ENCODE results near the gene PDE8B.

PDE8B gene

DNA sequence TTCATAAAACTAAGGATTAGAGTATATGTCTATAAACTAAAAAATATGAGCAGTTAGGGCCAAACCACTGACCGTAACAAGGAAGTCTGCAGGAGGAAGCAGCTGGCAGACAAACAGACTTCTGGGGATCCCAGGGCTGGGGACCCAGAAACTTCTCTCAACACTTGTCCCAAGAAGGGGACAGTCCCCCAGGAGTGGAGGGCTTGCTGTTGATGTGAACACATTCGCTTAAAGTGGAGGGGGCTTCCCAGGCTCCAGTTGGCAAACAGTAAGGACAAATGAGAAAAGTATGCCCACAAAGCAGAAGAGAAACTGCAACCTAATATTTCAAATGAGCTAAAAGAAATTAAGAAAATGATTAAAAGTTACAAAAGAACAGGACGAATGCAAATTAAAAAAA, 83.7 kb downstream of the PDE8B start:
- no peak for DNase-seq (ENCODE audit: low read depth in 2 of 2)

DNA sequence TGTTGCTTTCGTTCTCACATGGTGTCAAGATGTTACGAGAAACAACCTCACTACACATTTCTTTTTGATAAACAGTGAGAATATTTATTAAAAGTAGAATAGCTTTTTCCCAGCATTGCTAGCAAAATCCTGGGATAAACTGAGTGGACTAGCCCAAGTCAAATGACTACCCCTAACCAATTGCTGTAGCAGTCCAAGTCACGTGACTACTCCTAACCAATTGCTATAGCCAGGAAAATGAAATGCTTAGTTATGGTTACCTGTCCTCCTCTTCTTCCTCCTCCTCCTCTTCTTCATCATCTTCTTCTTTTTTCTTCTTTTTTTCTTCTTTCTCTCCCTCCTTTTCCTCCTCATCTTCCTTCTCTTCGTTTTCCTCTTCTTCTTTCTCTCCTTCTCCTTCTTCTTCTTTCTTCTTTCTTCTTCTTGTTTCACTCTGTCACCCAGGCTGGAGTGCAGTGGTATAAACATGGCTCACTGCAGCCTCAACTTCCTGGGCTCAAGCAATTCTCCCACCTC, 85.4 kb downstream of the PDE8B start:
- no peak for DNase-seq (ENCODE audit: low read depth in 2 of 2)

DNA sequence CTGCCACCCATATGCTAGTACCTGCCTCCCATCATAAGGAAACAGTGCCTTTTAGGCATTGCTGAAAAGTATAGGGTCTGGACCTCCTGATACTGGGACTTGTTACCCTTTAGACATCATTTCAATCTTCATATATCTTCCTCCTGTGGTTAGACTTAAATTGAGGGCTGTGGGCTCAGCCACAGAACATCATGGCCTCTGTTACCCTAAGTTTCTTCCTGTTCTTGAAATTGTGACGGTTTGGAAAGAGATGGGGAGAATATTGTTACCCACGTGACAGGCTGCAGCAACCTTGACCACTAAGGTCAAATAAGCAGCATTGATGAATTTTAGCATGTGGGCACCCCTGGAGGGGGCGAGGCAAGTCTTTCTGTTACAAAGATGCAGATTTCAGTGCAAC, 87.7 kb downstream of the PDE8B start:
- no peak for DNase-seq (ENCODE audit: low read depth in 2 of 2)

DNA sequence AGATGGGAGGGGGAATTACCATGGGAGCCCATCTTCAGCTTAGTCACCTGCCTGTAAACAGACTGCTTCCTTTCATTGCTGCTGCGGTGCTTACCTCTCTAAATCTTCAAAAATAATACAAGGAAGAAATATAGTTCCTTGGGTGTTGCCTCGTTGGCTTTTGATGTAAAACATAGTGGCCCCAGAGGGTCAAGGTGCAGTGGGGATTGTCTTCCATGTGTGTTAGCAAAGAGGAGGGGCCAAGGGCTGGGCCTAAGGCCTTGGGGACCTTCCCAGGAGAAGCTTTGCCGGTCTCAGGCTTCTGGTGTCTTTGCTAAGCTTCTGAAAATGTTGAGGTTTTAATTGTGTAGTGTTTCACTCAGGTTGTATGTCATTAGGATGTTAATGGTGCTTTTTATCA, 90.0 kb downstream of the PDE8B start:
- DNase-seq (ENCODE audit: low read depth in 2 of 2), result no peak

DNA sequence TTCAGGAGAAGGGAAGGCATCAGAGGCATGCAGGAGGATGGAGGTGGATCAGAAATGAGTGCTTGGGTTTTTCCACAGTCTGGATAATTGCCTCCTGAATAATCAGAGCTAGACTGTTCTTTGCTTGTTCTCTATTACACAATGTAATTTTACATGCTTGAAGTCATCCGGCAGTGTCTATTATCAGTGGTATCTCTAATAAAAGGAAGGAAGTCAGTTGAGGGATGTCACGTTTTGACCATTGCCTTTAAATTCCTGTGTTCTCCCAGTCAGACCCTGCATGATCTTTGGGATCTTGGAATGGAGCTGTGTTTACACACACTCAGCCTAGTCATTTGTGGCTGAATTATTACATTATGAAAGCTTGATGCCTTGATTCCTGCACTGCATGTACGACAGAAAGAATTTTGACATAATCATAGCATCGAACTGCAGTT, 91.0 kb downstream of the PDE8B start:
- DNase-seq (ENCODE audit: low read depth in 2 of 2), result no peak

DNA sequence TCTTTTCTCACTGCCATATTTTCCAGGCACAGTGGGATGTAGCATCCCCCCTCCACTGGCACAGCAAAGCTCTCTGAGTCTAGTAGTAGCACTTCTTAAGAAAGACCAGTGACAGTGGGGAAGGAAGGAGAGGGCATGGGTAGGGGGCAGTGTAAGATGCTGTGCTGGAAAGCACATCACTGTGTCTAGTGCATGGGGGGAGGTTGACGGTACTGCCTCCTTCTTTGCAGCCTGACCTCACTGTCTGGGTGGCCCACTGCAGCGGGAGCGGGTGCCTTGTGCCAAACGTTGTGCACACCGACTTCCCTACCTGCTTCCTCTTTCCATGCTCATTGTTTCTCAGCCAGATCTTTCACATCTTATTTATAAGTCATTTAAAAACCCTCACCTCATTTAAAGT, 91.8 kb downstream of the PDE8B start:
- no peak for DNase-seq (ENCODE audit: low read depth in 2 of 2)

DNA sequence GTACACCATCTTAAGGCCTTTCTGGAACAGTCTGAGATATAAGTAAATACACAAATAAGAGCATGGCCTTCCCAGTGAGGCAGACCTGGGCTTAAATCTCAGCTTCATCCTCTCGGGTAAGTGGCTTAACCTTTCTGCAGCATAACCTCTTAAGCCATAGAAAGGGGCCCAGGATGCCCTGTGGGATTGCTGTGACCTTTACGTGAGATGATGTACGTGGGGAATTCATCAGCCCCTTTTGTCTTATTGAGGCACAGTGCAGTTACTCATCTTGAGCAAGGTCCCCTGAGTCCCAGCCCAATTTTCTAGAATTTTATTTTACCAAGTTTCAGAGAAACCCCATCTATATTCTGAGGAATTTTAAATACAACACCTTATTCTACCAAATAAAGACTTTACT, 92.2 kb downstream of the PDE8B start:
- DNase-seq (ENCODE audit: low read depth in 2 of 2), result no peak

DNA sequence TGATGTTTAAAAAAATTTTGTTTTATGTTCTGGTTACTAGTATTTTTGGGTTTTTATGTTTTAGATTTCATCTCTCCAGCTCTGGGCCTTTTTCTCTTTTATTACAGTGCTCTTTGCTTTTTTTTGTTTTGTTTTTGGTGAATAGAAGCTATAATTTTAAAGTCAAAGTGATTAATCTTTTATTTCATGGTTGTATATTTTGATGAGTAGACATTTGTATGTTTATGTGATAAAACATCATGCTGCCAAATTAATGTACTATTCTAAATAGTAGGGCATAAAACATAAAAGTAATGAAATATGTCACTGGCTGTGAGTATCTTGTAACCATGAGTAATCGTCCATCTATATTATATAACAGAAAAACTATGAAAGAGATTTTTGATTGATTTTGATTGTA, 93.9 kb downstream of the PDE8B start:
- DNase-seq (ENCODE audit: low read depth in 2 of 2), result no peak

DNA sequence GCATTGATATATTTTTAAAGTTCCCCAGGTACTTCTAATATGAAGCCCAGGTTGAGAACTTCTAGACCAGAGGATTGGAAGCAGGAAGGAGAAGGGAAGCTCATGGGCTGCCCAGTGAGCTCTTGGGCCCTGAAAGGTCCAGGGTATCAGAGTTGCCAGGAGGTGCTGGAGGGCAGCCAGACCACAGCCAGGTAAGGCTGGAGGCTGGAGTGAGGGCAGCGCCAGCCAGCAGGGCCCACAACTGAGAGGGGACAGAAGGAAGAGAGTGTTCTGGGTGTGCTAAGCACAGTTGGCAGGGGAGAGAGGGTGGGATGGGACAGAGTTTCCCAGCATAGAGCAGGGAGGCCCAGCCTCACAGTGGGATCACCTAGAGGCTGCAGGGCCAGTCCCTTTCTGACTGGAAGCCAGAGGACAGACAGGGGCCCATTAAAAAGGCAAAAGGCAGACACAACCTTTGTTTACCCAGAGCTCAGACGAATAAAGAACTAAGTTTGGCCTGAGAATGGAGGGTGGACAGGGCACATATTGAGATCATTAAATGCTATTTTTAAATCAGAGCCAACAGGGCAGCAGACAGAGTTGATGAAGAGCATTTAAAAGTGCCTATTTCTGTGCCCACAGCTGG, 94.9 kb downstream of the PDE8B start:
- DNase-seq (ENCODE audit: low read depth in 2 of 2), result no peak

DNA sequence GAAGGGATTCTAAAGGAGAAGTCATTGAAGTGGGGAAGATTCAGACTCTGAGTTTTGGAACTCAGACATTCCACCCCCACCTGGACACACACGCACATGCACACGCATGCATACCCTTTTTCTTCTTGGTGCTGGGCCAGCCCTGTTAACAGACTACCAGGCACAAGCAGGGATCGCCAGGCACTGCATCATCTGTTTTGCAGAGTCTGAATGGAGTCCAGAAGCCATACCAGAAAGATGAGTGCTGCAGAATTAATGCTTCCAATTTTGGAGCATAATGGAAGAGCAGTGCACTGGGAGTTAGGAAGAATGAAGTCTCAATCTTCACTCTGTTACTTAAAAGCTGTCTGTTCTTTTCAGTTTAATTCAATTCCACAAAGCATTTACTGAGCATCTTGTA, 95.5 kb downstream of the PDE8B start:
- DNase-seq (ENCODE audit: low read depth in 2 of 2), result no peak

DNA sequence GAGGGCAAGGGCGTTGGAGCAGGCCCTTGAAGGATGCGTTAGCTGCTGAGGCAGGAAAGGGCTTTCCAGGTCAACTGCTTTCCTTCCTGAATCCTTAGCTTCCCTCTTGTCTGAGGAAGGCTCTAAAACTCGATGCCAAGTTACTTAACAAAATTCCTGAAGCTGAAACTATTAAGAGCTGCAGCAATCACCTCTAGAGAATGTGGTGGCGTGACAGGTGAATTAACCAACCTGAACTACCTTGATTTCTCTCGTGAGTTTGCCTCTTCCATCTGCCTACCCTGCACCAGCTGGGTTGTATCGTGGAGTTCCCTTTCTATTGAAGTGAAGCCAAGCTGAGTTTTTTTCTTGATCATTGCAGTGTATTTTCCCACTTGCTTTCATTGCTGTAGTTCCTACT, 96.1 kb downstream of the PDE8B start:
- DNase-seq (ENCODE audit: low read depth in 2 of 2), result no peak

DNA sequence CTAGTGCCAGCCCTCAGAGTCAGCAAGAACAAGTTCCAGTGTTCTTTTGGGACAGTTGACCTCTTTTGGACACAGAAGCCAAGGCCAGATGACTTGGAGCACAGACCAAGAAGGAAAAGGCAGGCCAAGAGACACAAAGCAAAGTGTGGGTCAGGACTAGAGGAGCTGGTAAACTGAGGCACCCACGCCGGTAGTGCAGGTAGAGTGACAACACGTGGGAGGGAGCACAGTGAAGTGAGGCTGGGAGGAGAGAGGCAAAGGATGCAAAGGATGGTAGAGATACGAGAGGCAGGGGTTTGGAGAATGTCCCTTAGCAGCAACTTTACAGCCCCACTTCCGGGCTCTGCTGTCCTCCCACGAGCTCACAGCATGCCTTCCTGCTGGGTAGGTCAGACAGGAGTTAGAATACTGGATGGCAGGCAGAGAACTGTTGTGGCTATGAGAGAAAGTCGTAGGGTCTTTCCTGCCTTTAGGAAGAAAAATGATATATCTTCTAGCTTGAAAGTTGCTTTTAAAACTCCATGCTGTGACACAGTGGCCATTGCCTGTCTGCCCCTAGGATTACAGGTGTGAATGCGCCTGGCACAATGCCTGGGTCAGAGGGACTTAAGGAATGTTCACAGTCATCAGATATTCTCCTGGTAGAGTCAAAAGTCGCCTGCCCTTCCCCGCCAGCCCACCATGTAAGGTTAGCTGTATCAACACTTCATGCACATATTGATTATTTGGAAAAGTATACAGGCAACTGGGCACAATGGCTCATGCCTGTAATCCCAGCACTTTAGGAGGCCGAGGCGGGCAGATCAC, 97.9 kb downstream of the PDE8B start:
- no peak for DNase-seq (ENCODE audit: low read depth in 2 of 2)

DNA sequence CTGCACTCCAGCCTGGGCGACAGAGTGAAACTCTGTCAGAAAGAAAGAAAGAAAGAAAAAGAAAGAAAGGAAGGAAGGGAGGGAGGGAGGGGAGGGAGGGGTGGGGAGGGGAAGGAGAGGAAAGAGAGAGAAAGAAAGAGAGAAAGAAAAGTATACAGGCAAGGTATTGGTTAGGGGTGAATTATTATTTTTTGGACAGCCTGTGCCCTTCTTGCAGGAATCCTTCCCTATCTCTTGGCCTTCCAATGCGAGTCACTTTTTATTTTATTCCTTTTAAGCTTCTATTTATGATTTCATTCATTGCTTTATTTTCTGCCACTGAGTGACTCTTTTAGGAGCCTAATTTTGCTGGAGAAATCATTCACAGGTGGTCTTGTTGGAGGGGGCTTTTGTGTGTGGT, 98.7 kb downstream of the PDE8B start:
- DNase-seq (ENCODE audit: low read depth in 2 of 2), result no peak

DNA sequence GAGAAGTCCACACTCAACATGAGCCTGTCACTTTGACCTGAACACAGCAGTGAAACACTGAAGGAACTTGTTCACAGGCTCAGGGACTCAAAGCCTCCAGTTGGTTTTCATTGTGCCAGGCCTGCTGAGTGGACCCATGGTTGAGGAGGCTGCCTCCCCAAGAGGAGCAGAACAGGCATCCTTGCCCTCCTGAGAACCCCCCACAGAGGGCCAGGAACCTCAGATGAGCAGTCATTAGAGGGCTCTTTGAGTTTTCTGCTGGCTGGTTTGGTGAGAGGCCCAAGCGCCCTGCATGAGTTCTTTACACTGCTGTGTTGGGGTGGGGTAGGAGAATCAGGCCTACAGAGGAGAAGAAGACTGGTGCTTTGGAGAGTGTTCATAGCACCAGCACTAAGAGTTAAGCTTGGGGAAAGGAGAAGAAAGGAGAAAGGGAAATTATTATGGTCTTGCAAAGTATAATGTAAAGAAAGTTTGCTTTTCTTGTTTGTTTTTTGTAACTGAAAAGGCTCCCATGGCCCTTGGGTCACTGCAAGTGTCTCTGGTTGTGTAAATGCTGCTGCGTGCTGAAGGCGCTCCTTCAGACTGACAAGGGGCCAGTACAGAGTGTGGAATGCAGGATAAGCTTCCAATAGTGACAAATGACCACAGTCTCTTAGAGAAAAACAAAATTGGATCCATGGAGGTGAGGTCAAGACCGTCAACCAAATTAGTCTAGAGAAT, 100.2 kb downstream of the PDE8B start:
- DNase-seq (ENCODE audit: low read depth in 2 of 2), result no peak

DNA sequence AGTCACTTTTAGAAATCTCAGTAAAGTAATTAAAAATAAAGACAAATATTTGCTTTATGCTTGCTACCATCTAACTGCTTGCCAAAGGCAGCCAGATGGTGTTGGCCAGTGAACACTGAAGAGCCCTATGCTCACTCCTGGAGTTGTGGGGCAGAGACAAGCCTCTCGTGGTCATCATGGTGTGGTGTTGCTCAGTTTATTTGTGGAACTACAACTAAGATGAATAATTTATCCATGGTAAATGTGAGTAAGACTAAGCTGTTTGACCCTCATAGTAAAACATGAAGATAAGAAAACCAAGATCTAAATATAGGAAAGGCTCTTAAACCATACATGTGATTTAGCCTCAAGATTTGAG, 100.7 kb downstream of the PDE8B start:
- no peak for DNase-seq (ENCODE audit: low read depth in 2 of 2)

DNA sequence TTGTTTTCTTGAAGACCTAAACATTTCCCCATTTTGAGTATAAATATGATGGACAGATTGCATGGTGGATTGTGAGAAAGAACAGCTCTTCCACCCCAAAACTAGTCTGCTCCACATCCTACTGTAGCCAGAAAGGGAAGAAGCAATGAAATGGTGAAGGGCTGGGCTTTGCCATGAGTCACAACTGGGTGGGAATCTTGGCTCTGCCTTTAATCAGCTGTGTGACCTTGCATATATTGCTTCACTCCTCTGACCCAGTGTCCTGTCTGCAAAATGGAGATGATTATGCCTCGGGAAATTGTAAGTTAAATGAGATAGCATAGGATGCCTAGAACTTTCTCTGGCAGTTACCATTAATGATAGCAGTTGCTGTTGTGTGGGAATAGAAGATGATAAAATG, 101.9 kb downstream of the PDE8B start:
- no peak for DNase-seq (ENCODE audit: low read depth in 2 of 2)

DNA sequence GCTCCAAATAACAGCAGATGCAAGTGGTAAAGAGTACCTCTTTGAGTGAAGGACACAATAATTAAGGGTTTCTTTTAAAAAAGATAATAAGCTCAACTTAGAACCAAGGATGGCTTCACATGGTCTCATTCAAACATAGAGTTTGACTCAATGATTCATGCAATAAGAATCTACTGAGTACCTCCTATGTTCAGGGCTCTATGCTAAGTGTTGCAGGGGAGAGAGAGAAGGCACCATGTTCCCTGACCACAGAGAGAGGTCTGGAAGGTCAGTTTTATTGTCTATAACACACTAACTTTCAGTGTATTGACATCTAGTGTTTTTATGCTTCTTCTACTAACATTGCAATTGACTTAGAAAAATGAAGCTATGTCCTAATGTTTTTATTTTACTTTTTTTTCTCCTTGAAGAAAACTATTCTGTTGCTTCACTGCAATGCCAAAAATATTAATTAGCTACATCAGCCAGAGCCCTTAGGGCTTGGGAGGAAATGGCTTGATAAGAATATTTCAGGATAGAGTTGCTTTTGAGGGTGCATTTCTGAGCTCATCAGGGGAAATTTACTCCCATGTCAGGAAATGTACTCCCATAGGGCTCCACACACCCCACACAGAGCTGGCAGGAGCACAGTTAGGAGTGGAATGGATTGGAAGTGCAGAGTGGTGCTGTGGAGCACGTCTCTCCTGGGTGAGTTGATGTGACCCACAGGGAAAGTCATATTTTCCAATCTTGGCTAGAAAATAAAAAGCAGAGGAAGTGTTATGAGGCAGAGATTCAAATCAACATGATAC, 106.6 kb downstream of the PDE8B start:
- no peak for DNase-seq (ENCODE audit: low read depth in 2 of 2)

DNA sequence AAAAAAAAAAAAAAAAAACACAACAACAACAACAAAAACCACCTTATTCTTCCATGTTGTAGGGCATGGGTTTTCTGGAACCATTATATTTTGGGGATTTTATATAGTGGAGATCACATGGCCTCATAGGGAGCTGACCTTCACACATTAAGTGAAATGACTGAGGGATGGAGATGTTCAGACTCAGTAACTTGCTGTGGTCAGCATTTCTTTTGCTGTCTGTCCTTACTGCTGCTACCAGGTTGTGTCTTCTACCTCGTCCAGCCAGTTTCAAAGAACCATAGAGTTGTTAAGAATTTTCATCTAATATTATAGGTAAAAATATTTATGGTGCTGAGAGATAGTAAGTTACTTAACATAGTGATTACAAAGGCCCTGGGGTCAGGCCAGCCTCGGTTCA, 107.6 kb downstream of the PDE8B start:
- no peak for DNase-seq (ENCODE audit: low read depth in 2 of 2)

DNA sequence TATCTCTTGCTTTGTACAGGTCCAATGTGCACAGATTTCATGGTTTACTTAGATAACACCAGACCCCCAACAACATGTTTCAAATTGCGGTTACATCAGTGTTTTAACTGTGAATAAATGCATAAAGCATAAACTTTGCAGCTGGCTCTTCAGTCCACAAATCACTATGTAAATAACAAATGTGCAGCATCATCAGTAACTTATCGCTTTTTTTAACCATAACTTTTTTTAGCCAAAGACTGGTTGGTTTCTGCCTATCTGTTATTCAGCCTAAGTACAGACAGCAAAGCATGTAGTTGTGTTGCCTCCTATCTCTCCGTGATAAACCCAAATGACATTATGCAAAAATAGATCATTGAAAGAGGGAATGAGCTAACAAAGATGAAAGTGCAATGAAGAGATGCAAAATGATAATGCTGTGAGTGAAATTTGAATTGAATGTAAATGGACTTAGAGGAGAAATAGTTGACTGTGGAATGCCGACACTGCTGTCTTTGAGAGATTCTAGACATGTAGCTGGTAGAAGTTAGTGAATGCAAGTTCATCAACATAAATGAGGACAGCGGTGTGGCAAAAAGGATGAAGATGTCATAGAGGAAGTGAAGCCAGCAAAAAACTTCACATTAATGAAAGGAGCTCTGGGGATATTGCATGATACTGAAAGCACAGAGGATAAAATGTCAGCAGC, 108.8 kb downstream of the PDE8B start:
- DNase-seq (ENCODE audit: low read depth in 2 of 2), result no peak

DNA sequence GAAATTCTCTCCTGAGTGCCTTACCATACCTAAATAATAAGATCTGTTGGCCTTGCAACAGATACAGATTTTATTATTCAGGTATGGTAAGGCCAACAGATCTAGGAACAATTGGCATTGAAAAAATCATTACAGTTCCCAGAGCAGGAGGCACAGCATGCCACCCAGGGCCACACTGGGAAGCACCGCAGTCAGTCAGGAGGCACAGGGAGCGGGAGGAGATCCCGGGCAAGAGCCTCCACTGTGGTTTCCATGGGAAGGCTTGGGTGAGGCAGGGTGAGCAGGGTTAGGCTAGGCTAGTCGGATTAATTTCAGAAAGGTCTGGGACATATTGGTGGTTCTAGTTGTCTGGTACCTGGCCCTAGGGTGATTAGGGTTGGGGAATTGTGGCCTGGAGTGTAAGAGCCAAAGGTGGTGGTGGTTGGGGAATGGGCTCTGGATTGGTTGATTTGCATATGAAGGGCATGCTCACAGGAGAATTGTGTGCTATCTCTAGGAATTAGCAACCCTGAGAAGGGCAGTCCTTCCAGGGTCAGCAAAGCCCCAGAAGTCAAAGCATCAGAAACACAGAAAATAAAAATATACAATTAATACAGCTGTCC, 111.4 kb downstream of the PDE8B start:
- DNase-seq (ENCODE audit: low read depth in 2 of 2), result no peak

DNA sequence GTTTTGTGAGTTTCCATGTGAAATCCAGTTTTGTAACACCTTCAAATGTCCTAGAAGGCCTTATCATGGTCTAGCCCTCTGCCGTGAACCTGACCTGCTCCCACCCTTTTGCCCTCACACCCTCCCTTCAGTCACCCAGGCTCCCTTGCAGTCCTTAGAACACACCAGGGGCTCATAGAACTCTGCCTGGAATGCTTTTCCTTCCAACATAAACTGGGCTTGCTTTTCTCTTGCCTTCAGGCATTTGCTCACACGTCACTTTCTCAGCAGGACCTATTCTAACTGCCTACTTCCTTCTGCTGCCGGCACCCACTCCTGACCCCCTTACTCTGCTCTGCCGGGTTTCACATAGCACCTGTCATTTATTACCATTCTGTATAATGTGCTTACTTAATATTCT, 111.9 kb downstream of the PDE8B start:
- DNase-seq (ENCODE audit: low read depth in 2 of 2), result no peak
